T-helper 1 cell (primary cell): ENCODE data around the gene WARS2.

ENCODE experiments used
- DNase-seq, 5 donors: peaks; one replicate each; pipeline ENCODE4 v3.0.0-alpha.2; 2012 to 2020

WARS2 gene

DNA sequence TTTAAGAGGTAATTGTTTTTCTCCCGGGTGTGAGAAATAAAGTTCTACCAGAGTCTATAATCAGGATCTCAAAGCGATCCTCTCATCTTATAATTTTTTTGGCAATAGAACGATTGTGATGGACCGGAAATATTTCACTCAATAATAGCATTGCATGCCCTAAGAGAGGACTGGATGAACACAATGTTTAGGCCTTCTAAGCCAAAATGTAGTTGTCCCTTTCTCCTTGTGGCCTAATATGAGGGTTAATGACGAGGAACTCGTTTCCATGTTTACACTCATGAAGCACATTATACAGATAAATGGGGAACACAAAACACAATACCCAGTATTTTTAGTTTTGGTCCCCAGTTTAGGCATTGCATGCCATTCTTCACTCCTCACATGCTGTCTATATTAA lies 158.2 kb downstream of the WARS2 start:
- no peak for DNase-seq

DNA sequence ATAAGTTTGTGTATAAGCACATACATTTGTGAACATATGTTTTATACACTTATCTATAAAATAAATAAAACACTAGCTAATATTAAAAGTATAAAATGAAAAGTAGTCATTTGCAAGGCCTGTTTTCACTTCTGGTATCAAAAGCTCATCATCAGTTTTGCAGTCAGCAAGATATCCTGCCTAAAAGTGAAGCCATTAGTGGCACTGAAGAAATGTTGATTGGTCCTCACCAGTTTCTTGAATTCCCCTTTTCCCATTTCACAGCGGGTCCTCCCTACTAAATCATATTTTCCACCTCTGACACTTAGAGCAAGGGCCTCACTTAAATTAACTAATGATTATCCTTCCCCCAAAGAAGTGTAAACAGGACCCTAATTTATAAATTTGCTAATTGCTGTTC lies 159.0 kb downstream of the WARS2 start:
- DNase-seq: no peak
